Measurements from ENCODE around the gene SYNGAP1. TPM values are rescaled to one million over a fixed set of nuclear protein-coding genes. Genes with fewer than 3 reads are reported as not detected.

SYNGAP1 gene
- total and polyA plus RNA-seq, 9 of the 15 experiments (the other 6 are each of a cell fraction or from before 2014, with no cell fraction given) = 0.01 to 22.8 (median 3.2) TPM

DNA sequence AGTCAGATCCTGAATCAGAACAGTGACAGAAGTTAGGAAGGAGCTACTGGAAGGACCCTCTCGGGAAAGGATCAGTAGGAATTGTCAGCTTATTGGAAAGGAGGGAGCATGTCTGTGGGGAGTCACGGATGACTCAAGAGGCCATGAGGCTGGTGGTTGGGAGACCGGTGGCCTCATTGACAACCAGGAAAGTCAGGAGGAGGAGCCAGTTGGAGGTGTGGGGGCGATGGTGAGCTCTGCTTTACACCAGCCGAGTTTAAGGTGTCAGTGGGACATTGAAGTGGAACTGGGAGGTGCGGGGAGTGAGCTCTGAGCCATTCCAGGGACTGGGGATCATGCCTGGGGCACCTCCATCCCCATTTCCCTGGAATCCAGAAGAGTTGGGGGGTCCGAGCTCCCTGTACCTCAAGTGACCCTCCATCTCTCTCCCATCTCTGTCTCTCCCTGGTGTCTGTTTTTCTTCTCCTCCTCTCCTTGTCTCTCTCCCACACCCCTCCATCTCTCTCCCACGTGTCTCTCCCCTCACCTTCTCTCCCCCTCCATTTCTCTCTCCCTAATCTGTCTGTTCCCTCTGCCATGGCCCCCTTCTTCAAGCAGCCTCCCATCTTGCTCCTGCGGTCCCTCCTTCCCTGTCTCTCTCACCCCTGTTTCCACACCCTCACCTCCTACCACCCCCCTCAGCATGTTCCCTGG, 20.2 kb downstream of the SYNGAP1 start (continued):
- no peak for TF ChIP-seq ZFP36 (IDR thresholded peaks at IDR 0.05; ENCODE audit: low read depth, low read length, partially characterized antibody)
- TF ChIP-seq, protein P1, sequence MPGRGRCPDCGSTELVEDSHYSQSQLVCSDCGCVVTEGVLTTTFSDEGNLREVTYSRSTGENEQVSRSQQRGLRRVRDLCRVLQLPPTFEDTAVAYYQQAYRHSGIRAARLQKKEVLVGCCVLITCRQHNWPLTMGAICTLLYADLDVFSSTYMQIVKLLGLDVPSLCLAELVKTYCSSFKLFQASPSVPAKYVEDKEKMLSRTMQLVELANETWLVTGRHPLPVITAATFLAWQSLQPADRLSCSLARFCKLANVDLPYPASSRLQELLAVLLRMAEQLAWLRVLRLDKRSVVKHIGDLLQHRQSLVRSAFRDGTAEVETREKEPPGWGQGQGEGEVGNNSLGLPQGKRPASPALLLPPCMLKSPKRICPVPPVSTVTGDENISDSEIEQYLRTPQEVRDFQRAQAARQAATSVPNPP (IDR thresholded peaks at IDR 0.05; ENCODE audit: borderline replicate concordance, insufficient read depth, insufficient read length) = no peak
- TF ChIP-seq FIP1L1 (IDR thresholded peaks at IDR 0.05; ENCODE audit: low read depth, low read length, poor library complexity, severe bottlenecking) = no peak
- TF ChIP-seq GATAD2A (IDR thresholded peaks at IDR 0.05) = peak; percentile 38; the same call in 1 of the 2 replicates
- TF ChIP-seq HEY1 (CRISPR knock-in tag; IDR thresholded peaks at IDR 0.05; ENCODE audit: borderline replicate concordance) = no peak
- TF ChIP-seq SLC30A9 (CRISPR knock-in tag; IDR thresholded peaks at IDR 0.05) = no peak
- TF ChIP-seq, protein P2, sequence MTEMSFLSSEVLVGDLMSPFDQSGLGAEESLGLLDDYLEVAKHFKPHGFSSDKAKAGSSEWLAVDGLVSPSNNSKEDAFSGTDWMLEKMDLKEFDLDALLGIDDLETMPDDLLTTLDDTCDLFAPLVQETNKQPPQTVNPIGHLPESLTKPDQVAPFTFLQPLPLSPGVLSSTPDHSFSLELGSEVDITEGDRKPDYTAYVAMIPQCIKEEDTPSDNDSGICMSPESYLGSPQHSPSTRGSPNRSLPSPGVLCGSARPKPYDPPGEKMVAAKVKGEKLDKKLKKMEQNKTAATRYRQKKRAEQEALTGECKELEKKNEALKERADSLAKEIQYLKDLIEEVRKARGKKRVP (CRISPR knock-in tag; IDR thresholded peaks at IDR 0.05) = no peak
- TF ChIP-seq, protein P3, sequence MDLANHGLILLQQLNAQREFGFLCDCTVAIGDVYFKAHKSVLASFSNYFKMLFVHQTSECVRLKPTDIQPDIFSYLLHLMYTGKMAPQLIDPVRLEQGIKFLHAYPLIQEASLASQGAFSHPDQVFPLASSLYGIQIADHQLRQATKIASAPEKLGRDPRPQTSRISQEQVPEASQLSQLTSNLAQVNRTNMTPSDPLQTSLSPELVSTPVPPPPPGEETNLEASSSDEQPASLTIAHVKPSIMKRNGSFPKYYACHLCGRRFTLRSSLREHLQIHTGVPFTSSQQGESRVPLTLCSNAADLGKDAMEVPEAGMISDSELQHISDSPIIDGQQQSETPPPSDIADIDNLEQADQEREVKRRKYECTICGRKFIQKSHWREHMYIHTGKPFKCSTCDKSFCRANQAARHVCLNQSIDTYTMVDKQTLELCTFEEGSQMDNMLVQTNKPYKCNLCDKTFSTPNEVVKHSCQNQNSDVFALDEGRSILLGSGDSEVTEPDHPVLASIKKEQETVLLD (IDR thresholded peaks at IDR 0.05) = 0 out of 2 replicates have a peak, but pooled peaks have one; percentile 57
- TF ChIP-seq LARP7 (IDR thresholded peaks at IDR 0.05) = peak; percentile 90
- peak in 1 of 2 experiments; percentile 55; a peak in 2 of 4 replicates for TF ChIP-seq HDAC1 (IDR thresholded peaks at IDR 0.05)
- TF ChIP-seq, protein P4, sequence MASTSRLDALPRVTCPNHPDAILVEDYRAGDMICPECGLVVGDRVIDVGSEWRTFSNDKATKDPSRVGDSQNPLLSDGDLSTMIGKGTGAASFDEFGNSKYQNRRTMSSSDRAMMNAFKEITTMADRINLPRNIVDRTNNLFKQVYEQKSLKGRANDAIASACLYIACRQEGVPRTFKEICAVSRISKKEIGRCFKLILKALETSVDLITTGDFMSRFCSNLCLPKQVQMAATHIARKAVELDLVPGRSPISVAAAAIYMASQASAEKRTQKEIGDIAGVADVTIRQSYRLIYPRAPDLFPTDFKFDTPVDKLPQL (IDR thresholded peaks at IDR 0.05; ENCODE audit: extremely low read depth, insufficient read length) = no peak
- TF ChIP-seq PHB2 (IDR thresholded peaks at IDR 0.05; ENCODE audit: low read depth) = peak; percentile 51; the same call in 1 of the 2 replicates
- TF ChIP-seq, protein P5, sequence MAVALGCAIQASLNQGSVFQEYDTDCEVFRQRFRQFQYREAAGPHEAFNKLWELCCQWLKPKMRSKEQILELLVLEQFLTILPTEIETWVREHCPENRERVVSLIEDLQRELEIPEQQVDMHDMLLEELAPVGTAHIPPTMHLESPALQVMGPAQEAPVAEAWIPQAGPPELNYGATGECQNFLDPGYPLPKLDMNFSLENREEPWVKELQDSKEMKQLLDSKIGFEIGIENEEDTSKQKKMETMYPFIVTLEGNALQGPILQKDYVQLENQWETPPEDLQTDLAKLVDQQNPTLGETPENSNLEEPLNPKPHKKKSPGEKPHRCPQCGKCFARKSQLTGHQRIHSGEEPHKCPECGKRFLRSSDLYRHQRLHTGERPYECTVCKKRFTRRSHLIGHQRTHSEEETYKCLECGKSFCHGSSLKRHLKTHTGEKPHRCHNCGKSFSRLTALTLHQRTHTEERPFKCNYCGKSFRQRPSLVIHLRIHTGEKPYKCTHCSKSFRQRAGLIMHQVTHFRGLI (CRISPR knock-in tag; IDR thresholded peaks at IDR 0.05) = no peak
- TF ChIP-seq MTA2 (IDR thresholded peaks at IDR 0.05; ENCODE audit: low read depth) = peak; percentile 34; the same call in 1 of the 2 replicates
- TF ChIP-seq ZNF766 (CRISPR knock-in tag; conservative IDR thresholded peaks at IDR 0.05) = no peak
- TF ChIP-seq PRMT5 (CRISPR knock-in tag; IDR thresholded peaks at IDR 0.05) = no peak
- TF ChIP-seq, protein P6, sequence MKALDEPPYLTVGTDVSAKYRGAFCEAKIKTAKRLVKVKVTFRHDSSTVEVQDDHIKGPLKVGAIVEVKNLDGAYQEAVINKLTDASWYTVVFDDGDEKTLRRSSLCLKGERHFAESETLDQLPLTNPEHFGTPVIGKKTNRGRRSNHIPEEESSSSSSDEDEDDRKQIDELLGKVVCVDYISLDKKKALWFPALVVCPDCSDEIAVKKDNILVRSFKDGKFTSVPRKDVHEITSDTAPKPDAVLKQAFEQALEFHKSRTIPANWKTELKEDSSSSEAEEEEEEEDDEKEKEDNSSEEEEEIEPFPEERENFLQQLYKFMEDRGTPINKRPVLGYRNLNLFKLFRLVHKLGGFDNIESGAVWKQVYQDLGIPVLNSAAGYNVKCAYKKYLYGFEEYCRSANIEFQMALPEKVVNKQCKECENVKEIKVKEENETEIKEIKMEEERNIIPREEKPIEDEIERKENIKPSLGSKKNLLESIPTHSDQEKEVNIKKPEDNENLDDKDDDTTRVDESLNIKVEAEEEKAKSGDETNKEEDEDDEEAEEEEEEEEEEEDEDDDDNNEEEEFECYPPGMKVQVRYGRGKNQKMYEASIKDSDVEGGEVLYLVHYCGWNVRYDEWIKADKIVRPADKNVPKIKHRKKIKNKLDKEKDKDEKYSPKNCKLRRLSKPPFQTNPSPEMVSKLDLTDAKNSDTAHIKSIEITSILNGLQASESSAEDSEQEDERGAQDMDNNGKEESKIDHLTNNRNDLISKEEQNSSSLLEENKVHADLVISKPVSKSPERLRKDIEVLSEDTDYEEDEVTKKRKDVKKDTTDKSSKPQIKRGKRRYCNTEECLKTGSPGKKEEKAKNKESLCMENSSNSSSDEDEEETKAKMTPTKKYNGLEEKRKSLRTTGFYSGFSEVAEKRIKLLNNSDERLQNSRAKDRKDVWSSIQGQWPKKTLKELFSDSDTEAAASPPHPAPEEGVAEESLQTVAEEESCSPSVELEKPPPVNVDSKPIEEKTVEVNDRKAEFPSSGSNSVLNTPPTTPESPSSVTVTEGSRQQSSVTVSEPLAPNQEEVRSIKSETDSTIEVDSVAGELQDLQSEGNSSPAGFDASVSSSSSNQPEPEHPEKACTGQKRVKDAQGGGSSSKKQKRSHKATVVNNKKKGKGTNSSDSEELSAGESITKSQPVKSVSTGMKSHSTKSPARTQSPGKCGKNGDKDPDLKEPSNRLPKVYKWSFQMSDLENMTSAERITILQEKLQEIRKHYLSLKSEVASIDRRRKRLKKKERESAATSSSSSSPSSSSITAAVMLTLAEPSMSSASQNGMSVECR (CRISPR knock-in tag; IDR thresholded peaks at IDR 0.05) = no peak
- TF ChIP-seq KAT8 (IDR thresholded peaks at IDR 0.05; ENCODE audit: low read depth) = no peak
